A549 (cell line): ENCODE data around the gene PDGFA. TPM values are rescaled to one million over a fixed set of nuclear protein-coding genes. Genes with fewer than 3 reads are reported as not detected.

Experiments
- ATAC-seq, 2 experiments: fragments of 200-7000 bp in 1 of 2; fragments of >200 bp in 1 of 2; cut with Nextera tagmentation in 1 of 2; cut with Tn5 transposase in 1 of 2; 3 replicates each; pipeline versions ENCODE4 v1.8.0 to v1.9.1; 2018 to 2020; ENCODE audit warnings: mild to moderate bottlenecking in 1 of 2, moderate library complexity in 1 of 2
- CTCF ChIA-PET: fragments of 300-600 bp; sonication (Branson Sonifier 250); formaldehyde crosslinking; extraction: SDS; loops from one replicate; lab custom pipeline; 2021; ENCODE audit warnings: antibody characterized with exemption, inconsistent platforms; lab: Yijun Ruan, JAX
- POLR2A ChIA-PET: fragments of 350-600 bp; formaldehyde crosslinking; extraction: SDS; loops from one replicate; lab custom pipeline; 2021; ENCODE audit warnings: antibody characterized with exemption, inconsistent platforms; lab: Yijun Ruan, JAX
- DNase-seq, 2 experiments: peaks; one replicate each; pipeline versions ENCODE4 v3.0.0 to v3.0.0-alpha.2; 2011 to 2016; ENCODE audit warnings: low read depth in 1 of 2, low spot score in 1 of 2
- FAIRE-seq: peaks from 2 replicates; lab custom pipeline; 2011; peaks lifted over from hg19 to GRCh38; lab: Jason Lieb, UNC
- H3K27ac ChIP-seq, 2 experiments: fragments of >200 bp; sonication (Bioruptor Twin); formaldehyde crosslinking; 3 replicates each; pipeline ENCODE4 v1.5.1; 2016 to 2017
- H3K4me1 ChIP-seq: fragments of >200 bp; sonication (Bioruptor Twin); formaldehyde crosslinking; 3 replicates; pipeline ENCODE4 v1.6.1; 2016
- H3K4me2 ChIP-seq: fragments of >200 bp; sonication (Bioruptor Twin); formaldehyde crosslinking; 3 replicates; pipeline ENCODE4 v1.6.1; 2016
- H3K4me3 ChIP-seq: fragments of >200 bp; sonication (Bioruptor Twin); formaldehyde crosslinking; 3 replicates; pipeline ENCODE4 v1.5.1; 2016
- H3K9me3 ChIP-seq: fragments of >200 bp; sonication (Bioruptor Twin); formaldehyde crosslinking; 3 replicates; pipeline ENCODE4 v1.6.1; 2016
- BHLHE40 ChIP-seq: IDR thresholded peaks from 2 replicates; pipeline ENCODE4 v1.6.1; 2012; ENCODE audit warnings: low read depth, low read length, inconsistent platforms
- EHF ChIP-seq: fragments of 250-450 bp; sonication (Bioruptor Pico); IDR thresholded peaks from 2 replicates; pipeline ENCODE4 v1.5.0; 2020; ENCODE audit warnings: mild to moderate bottlenecking
- EHMT2 ChIP-seq: fragments of 200-600 bp; sonication (generic); IDR thresholded peaks from 2 replicates; pipeline ENCODE4 v1.6.1; 2016; ENCODE audit warnings: antibody characterized with exemption, low read depth, mild to moderate bottlenecking, moderate library complexity
- ESRRA ChIP-seq: fragments of 150-350 bp; IDR thresholded peaks from 2 replicates; pipeline ENCODE4 v1.6.1; 2014; ENCODE audit warnings: mild to moderate bottlenecking, low read length, borderline replicate concordance
- FOSB ChIP-seq: fragments of 250-450 bp; sonication (Bioruptor Pico); IDR thresholded peaks from 2 replicates; pipeline ENCODE4 v1.5.0; 2020; ENCODE audit warnings: mild to moderate bottlenecking, moderate library complexity
- FOSL2 ChIP-seq, 2 experiments: fragments of 450-650 bp in 1 of 2; fragments of >200 bp in 1 of 2; sonication (Bioruptor Twin) in 1 of 2; formaldehyde crosslinking; IDR thresholded peaks; 2 replicates each; pipeline versions ENCODE4 v1.5.0 to v1.6.1; 2016 to 2020; ENCODE audit warnings: mild to moderate bottlenecking in 1 of 2, moderate library complexity in 1 of 2
- FOXS1 ChIP-seq: fragments of 250-450 bp; sonication (Bioruptor Pico); IDR thresholded peaks from 2 replicates; pipeline ENCODE4 v1.5.0; 2020; ENCODE audit warnings: mild to moderate bottlenecking, moderate library complexity
- GATA3 ChIP-seq: IDR thresholded peaks from 2 replicates; pipeline ENCODE4 v1.6.1; 2012; ENCODE audit warnings: borderline replicate concordance
- HEYL ChIP-seq: fragments of 250-450 bp; sonication (Bioruptor Pico); IDR thresholded peaks from 2 replicates; pipeline ENCODE4 v1.8.0; 2021; ENCODE audit warnings: mild to moderate bottlenecking, moderate library complexity
- HOXB13 ChIP-seq: fragments of 250-450 bp; sonication (Bioruptor Pico); IDR thresholded peaks from 2 replicates; pipeline ENCODE4 v1.5.0; 2020; ENCODE audit warnings: low read depth, mild to moderate bottlenecking, moderate library complexity
- HOXB5 ChIP-seq: fragments of 250-450 bp; sonication (Bioruptor Pico); IDR thresholded peaks from 2 replicates; pipeline ENCODE4 v1.5.0; 2020; ENCODE audit warnings: mild to moderate bottlenecking, moderate library complexity
- KDM5A ChIP-seq: fragments of 200-600 bp; sonication (generic); IDR thresholded peaks from 2 replicates; pipeline ENCODE4 v1.6.1; 2016; ENCODE audit warnings: antibody characterized with exemption, mild to moderate bottlenecking
- NR3C1 ChIP-seq: fragments of >200 bp; sonication (Bioruptor Twin); formaldehyde crosslinking; IDR thresholded peaks from 3 replicates; pipeline ENCODE4 v1.6.1; 2017
- POLR2A ChIP-seq: IDR thresholded peaks from 2 replicates; pipeline ENCODE4 v1.6.1; 2012; ENCODE audit warnings: mild to moderate bottlenecking, low read length
- RAD21 ChIP-seq, 2 experiments: fragments of >200 bp in 1 of 2; sonication (Bioruptor Twin) in 1 of 2; formaldehyde crosslinking in 1 of 2; IDR thresholded peaks in 1 of 2; conservative IDR thresholded peaks in 1 of 2; 2 replicates in 1 of 2; 3 replicates in 1 of 2; pipeline ENCODE4 v1.6.1; 2012 to 2018; ENCODE audit warnings: inconsistent platforms in 1 of 2
- RARB ChIP-seq: fragments of 250-450 bp; sonication (Bioruptor Pico); IDR thresholded peaks from 2 replicates; pipeline ENCODE4 v1.8.0; 2021; ENCODE audit warnings: mild to moderate bottlenecking, moderate library complexity
- RCOR1 ChIP-seq: fragments of 150-350 bp; IDR thresholded peaks from 2 replicates; pipeline ENCODE4 v1.6.1; 2014; ENCODE audit warnings: antibody characterized with exemption, low read length, low read depth
- TP53 ChIP-seq: fragments of 250-450 bp; sonication (Bioruptor Pico); IDR thresholded peaks from 2 replicates; pipeline ENCODE4 v1.5.0; 2021; ENCODE audit warnings: mild to moderate bottlenecking, moderate library complexity
- ZNF302 ChIP-seq: fragments of 250-450 bp; sonication (Bioruptor Pico); IDR thresholded peaks from 2 replicates; pipeline ENCODE4 v1.9.0; 2021; ENCODE audit warnings: inconsistent platforms, mild to moderate bottlenecking, moderate library complexity
- WGBS: methylation state at CpG from one replicate; pipeline ENCODE4 v1.1.6; 2017; ENCODE audit errors: missing lambda C conversion rate; 5-methylcytosine and 5-hydroxymethylcytosine counted together
- polyA plus RNA-seq, 4 experiments: library from polyadenylated mRNA; depleted of rRNA in 3 of 4; stranded (reverse); fragments of >200 nt; fragmentation: RNase III in 1 of 4; extraction: RNeasy Plus Mini Kit Qiagen cat#74134 plus additional on column Dnase treatment in 1 of 4; gene quantifications; 2 replicates in 3 of 4; 3 replicates in 1 of 4; pipeline ENCODE4 v1.2.3, GENCODE V29; 2011 to 2017
- TF ChIP-seq, protein P1 (sequence below): IDR thresholded peaks from 2 replicates; pipeline ENCODE4 v1.6.1; 2012; ENCODE audit warnings: low read depth, borderline replicate concordance
- TF ChIP-seq, protein P2 (sequence below): fragments of 200-600 bp; sonication (generic); IDR thresholded peaks from 2 replicates; pipeline ENCODE4 v1.6.1; 2016; ENCODE audit warnings: antibody characterized with exemption, mild to moderate bottlenecking, moderate library complexity
- TF ChIP-seq, protein P3 (sequence below): fragments of 250-450 bp; sonication (Bioruptor Pico); IDR thresholded peaks from 2 replicates; pipeline ENCODE4 v1.5.0; 2021; ENCODE audit warnings: mild to moderate bottlenecking, moderate library complexity, borderline replicate concordance
- TF ChIP-seq, protein P4 (sequence below): fragments of >200 bp; sonication (Bioruptor Twin); formaldehyde crosslinking; IDR thresholded peaks from 3 replicates; pipeline ENCODE4 v1.6.1; 2016

Gene PDGFA
- polyA plus RNA-seq, 2 of the 4 experiments (the other 2 are of a cell fraction), result 12.8 to 14.9 TPM

DNA sequence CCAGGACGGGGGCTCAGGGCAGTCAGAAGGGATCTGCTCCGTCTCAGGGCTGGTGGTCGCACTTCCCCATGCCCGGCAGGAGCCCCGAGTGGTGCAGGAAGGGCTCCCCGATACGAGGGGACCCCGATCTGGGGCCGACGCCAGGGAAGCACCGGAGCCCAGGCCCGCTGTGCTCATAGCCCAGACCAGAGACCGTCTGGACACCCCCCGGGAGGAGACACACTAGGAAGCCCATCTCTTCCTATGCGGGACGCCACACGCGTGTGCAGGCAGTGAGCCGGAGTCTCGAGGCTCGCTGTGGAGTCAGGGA is 39.7 kb upstream of the PDGFA start:
- no peak for TF ChIP-seq HOXB13 (CRISPR knock-in tag)
- TF ChIP-seq EHF, result no peak
- no peak for TF ChIP-seq ESRRA
- TF ChIP-seq BHLHE40, result no peak
- TF ChIP-seq, protein P1, sequence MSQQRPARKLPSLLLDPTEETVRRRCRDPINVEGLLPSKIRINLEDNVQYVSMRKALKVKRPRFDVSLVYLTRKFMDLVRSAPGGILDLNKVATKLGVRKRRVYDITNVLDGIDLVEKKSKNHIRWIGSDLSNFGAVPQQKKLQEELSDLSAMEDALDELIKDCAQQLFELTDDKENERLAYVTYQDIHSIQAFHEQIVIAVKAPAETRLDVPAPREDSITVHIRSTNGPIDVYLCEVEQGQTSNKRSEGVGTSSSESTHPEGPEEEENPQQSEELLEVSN, result no peak
- no peak for TF ChIP-seq FOXS1 (CRISPR knock-in tag)
- no peak for TF ChIP-seq TP53
- TF ChIP-seq KDM5A, result no peak
- TF ChIP-seq RARB (CRISPR knock-in tag), result no peak
- TF ChIP-seq GATA3, result no peak
- TF ChIP-seq HEYL (CRISPR knock-in tag), result no peak
- TF ChIP-seq, protein P2, sequence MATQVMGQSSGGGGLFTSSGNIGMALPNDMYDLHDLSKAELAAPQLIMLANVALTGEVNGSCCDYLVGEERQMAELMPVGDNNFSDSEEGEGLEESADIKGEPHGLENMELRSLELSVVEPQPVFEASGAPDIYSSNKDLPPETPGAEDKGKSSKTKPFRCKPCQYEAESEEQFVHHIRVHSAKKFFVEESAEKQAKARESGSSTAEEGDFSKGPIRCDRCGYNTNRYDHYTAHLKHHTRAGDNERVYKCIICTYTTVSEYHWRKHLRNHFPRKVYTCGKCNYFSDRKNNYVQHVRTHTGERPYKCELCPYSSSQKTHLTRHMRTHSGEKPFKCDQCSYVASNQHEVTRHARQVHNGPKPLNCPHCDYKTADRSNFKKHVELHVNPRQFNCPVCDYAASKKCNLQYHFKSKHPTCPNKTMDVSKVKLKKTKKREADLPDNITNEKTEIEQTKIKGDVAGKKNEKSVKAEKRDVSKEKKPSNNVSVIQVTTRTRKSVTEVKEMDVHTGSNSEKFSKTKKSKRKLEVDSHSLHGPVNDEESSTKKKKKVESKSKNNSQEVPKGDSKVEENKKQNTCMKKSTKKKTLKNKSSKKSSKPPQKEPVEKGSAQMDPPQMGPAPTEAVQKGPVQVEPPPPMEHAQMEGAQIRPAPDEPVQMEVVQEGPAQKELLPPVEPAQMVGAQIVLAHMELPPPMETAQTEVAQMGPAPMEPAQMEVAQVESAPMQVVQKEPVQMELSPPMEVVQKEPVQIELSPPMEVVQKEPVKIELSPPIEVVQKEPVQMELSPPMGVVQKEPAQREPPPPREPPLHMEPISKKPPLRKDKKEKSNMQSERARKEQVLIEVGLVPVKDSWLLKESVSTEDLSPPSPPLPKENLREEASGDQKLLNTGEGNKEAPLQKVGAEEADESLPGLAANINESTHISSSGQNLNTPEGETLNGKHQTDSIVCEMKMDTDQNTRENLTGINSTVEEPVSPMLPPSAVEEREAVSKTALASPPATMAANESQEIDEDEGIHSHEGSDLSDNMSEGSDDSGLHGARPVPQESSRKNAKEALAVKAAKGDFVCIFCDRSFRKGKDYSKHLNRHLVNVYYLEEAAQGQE, result no peak
- TF ChIP-seq ZNF302 (CRISPR knock-in tag), result no peak
- TF ChIP-seq, protein P3, sequence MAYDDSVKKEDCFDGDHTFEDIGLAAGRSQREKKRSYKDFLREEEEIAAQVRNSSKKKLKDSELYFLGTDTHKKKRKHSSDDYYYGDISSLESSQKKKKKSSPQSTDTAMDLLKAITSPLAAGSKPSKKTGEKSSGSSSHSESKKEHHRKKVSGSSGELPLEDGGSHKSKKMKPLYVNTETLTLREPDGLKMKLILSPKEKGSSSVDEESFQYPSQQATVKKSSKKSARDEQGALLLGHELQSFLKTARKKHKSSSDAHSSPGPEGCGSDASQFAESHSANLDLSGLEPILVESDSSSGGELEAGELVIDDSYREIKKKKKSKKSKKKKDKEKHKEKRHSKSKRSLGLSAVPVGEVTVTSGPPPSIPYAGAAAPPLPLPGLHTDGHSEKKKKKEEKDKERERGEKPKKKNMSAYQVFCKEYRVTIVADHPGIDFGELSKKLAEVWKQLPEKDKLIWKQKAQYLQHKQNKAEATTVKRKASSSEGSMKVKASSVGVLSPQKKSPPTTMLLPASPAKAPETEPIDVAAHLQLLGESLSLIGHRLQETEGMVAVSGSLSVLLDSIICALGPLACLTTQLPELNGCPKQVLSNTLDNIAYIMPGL, result no peak
- no peak for TF ChIP-seq POLR2A
- no peak for TF ChIP-seq FOSL2 (IDR thresholded peaks at IDR 0.05)
- TF ChIP-seq FOSL2 (CRISPR knock-in tag; IDR thresholded peaks at IDR 0.05), result no peak
- TF ChIP-seq EHMT2, result no peak
- no peak overlapping the region for H3K4me3 ChIP-seq
- ChIA-PET CTCF (no interaction called here), POLR2A (no interaction called here)
- no peaks in the 10 kb centered on the region for H3K9me3 ChIP-seq
- no peak overlapping the region for H3K4me2 ChIP-seq
- ATAC-seq (no peak), FAIRE-seq (no peak), DNase-seq (no peak)
- H3K27ac ChIP-seq, result no peak overlapping the region
- no peaks in the 10 kb centered on the region for H3K4me1 ChIP-seq
- 82% methylated on average over 19 of the region's 21 CpGs for WGBS

DNA sequence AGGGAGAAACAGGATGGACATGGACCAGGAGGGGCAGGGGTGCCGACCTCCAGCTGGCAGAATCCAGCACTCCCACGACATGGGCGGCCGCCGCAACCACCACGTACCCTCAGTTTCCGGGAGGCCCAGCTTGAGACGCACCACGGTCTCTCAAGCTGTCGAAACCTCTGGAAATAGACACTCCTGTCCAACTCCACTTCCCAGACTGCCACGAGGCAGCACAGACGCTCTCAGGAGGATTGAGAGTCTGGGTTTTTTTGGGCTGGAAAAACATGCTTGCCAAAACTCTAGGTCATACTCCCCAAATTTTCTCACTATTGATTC is 37.9 kb upstream of the PDGFA start:
- no peak overlapping the region for H3K4me3 ChIP-seq
- no peaks in the 10 kb centered on the region for H3K9me3 ChIP-seq
- no peaks in the 10 kb centered on the region for H3K4me1 ChIP-seq
- H3K4me2 ChIP-seq, result no peak overlapping the region
- WGBS, result 95% methylated on average over 12 of the region's 12 CpGs
- POLR2A ChIA-PET, result no interaction called here
- no peak for TF ChIP-seq FOSB (CRISPR knock-in tag)
- no peak for TF ChIP-seq RCOR1
- TF ChIP-seq NR3C1, result no peak
- TF ChIP-seq, protein P4, sequence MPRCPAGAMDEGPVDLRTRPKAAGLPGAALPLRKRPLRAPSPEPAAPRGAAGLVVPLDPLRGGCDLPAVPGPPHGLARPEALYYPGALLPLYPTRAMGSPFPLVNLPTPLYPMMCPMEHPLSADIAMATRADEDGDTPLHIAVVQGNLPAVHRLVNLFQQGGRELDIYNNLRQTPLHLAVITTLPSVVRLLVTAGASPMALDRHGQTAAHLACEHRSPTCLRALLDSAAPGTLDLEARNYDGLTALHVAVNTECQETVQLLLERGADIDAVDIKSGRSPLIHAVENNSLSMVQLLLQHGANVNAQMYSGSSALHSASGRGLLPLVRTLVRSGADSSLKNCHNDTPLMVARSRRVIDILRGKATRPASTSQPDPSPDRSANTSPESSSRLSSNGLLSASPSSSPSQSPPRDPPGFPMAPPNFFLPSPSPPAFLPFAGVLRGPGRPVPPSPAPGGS, result no peak
- no peak for TF ChIP-seq RAD21 (conservative IDR thresholded peaks at IDR 0.05 in 1 of 2, IDR thresholded peaks at IDR 0.05 in 1 of 2)
- TF ChIP-seq HOXB5, result no peak
- TF ChIP-seq, all 56 proteins: peak for 0
- CTCF ChIA-PET, result no interaction called here
- DNase-seq (no peak), ATAC-seq (no peak), FAIRE-seq (no peak)
- no peak overlapping the region for H3K27ac ChIP-seq
